IMR-90 (cell line): ENCODE data around the gene APOL2. TPM values are rescaled to one million over a fixed set of nuclear protein-coding genes. Genes with fewer than 3 reads are reported as not detected.

Experiments
- ATAC-seq: fragments of 200-7000 bp; cut with Tn5 transposase; 2 replicates; pipeline ENCODE4 v1.9.1; 2020; ENCODE audit warnings: low read depth, mild to moderate bottlenecking, moderate library complexity
- BruUV-seq: library from RNA; stranded (reverse); fragments of 400-500 nt; replicated peaks from 2 replicates; lab custom pipeline; 2021; lab: Mats Ljungman, UMichigan
- CTCF ChIA-PET: fragments of 300-600 bp; formaldehyde crosslinking; extraction: SDS; loops from one replicate; lab custom pipeline; 2021; ENCODE audit warnings: antibody characterized with exemption; lab: Yijun Ruan, JAX
- POLR2A ChIA-PET: fragments of 300-600 bp; sonication (Branson Sonifier 250); formaldehyde crosslinking; loops from one replicate; lab custom pipeline; 2022; ENCODE audit warnings: antibody characterized with exemption; ENCODE audit not compliant: unreplicated experiment; lab: Charles Lee
- DNase-seq: peaks from one replicate; pipeline ENCODE4 v3.0.0; 2013
- H2AFZ ChIP-seq: replicated peaks from 2 replicates; pipeline ENCODE3; 2013; ENCODE audit warnings: low read length, mild to moderate bottlenecking; ENCODE audit not compliant: poor library complexity
- H2AK5ac ChIP-seq: 2 replicates; pipeline ENCODE4 v1.6.1; 2013; ENCODE audit warnings: low read depth, low read length, inconsistent platforms
- H2AK9ac ChIP-seq: replicated peaks from 2 replicates; pipeline ENCODE3; 2013; ENCODE audit warnings: mild to moderate bottlenecking, low read depth, low read length, moderate library complexity; ENCODE audit not compliant: poor library complexity
- H2BK120ac ChIP-seq: 2 replicates; pipeline ENCODE4 v1.6.1; 2013; ENCODE audit warnings: low read depth, low read length, inconsistent platforms
- H2BK15ac ChIP-seq: 3 replicates; pipeline ENCODE4 v1.6.1; 2013; ENCODE audit warnings: low read depth, low read length, inconsistent platforms
- H2BK20ac ChIP-seq: 2 replicates; pipeline ENCODE4 v1.6.1; 2013; ENCODE audit warnings: low read depth, mild to moderate bottlenecking, inconsistent platforms, low read length, moderate library complexity
- H2BK5ac ChIP-seq: 2 replicates; pipeline ENCODE4 v1.6.1; 2013; ENCODE audit warnings: mild to moderate bottlenecking, low read depth, low read length, inconsistent platforms; ENCODE audit not compliant: poor library complexity, severe bottlenecking
- H3K14ac ChIP-seq: replicated peaks from 2 replicates; pipeline ENCODE4 v1.6.1; 2013; ENCODE audit warnings: low read depth, low read length, inconsistent platforms
- H3K18ac ChIP-seq: 2 replicates; pipeline ENCODE4 v1.6.1; 2013; ENCODE audit warnings: low read depth, low read length, control low read depth
- H3K23ac ChIP-seq: 2 replicates; pipeline ENCODE4 v1.6.1; 2013; ENCODE audit warnings: low read depth, low read length, inconsistent platforms
- H3K27ac ChIP-seq: 2 replicates; pipeline ENCODE4 v1.5.1; 2013; ENCODE audit warnings: mild to moderate bottlenecking, control low read depth, low read length; ENCODE audit not compliant: insufficient read depth
- H3K27me3 ChIP-seq: 2 replicates; pipeline ENCODE4 v1.6.1; 2013; ENCODE audit warnings: low read length; ENCODE audit not compliant: control insufficient read depth, insufficient read depth
- H3K36me3 ChIP-seq: 2 replicates; pipeline ENCODE4 v1.6.1; 2013; ENCODE audit warnings: low read length, mixed read lengths; ENCODE audit not compliant: control insufficient read depth, insufficient read depth
- H3K4ac ChIP-seq: 2 replicates; pipeline ENCODE4 v1.6.1; 2013; ENCODE audit warnings: low read depth, low read length, inconsistent platforms
- H3K4me1 ChIP-seq: 2 replicates; pipeline ENCODE4 v1.6.1; 2013; ENCODE audit warnings: low read length, mixed read lengths; ENCODE audit not compliant: control insufficient read depth, insufficient read depth
- H3K4me2 ChIP-seq: 2 replicates; pipeline ENCODE4 v1.6.1; 2013; ENCODE audit warnings: low read depth, mild to moderate bottlenecking, control low read depth, low read length, moderate library complexity
- H3K4me3 ChIP-seq: 2 replicates; pipeline ENCODE4 v1.5.1; 2013; ENCODE audit warnings: low read depth, mild to moderate bottlenecking, control low read depth, low read length, moderate library complexity; ENCODE audit not compliant: insufficient read depth
- H3K56ac ChIP-seq: 2 replicates; pipeline ENCODE4 v1.6.1; 2013; ENCODE audit warnings: low read length, inconsistent platforms; ENCODE audit not compliant: insufficient read depth; ENCODE audit errors: extremely low read depth
- H3K79me1 ChIP-seq, 2 experiments: 2 replicates each; pipeline ENCODE4 v1.6.1; 2013; ENCODE audit warnings: low read length in 2 of 2, inconsistent platforms in 1 of 2, low read depth in 1 of 2
- H3K9ac ChIP-seq: 2 replicates; pipeline ENCODE4 v1.6.1; 2013; ENCODE audit warnings: low read depth, low read length, control low read depth
- H3K9me1 ChIP-seq: 2 replicates; pipeline ENCODE4 v1.6.1; 2013; ENCODE audit warnings: low read length, inconsistent platforms; ENCODE audit not compliant: insufficient read depth
- H3K9me3 ChIP-seq: 2 replicates; pipeline ENCODE4 v1.6.1; 2013; ENCODE audit warnings: low read length; ENCODE audit not compliant: control insufficient read depth, insufficient read depth
- H4K20me1 ChIP-seq: 2 replicates; pipeline ENCODE4 v1.6.1; 2013; ENCODE audit warnings: low read length, inconsistent platforms; ENCODE audit not compliant: insufficient read depth
- H4K5ac ChIP-seq: 2 replicates; pipeline ENCODE4 v1.6.1; 2013; ENCODE audit warnings: mild to moderate bottlenecking, low read depth, low read length, control low read depth
- H4K8ac ChIP-seq, 2 experiments: 2 replicates each; pipeline ENCODE4 v1.6.1; 2013; ENCODE audit warnings: low read depth in 2 of 2, low read length in 2 of 2, control low read depth in 1 of 2, inconsistent platforms in 1 of 2
- H4K91ac ChIP-seq: 2 replicates; pipeline ENCODE4 v1.6.1; 2013; ENCODE audit warnings: low read depth, low read length, inconsistent platforms; ENCODE audit not compliant: insufficient read depth
- BHLHE40 ChIP-seq: fragments of 150-350 bp; IDR thresholded peaks from 2 replicates; pipeline ENCODE4 v1.6.1; 2016; ENCODE audit warnings: mild to moderate bottlenecking, low read depth, low read length
- CEBPB ChIP-seq: IDR thresholded peaks from 2 replicates; pipeline ENCODE4 v1.6.1; 2012; ENCODE audit warnings: low read depth, low read length, improper control_type of control experiment
- CHD1 ChIP-seq: IDR thresholded peaks from 2 replicates; pipeline ENCODE4 v1.6.1; 2012; ENCODE audit warnings: low read depth, low read length, improper control_type of control experiment
- CTCF ChIP-seq: conservative IDR thresholded peaks from 2 replicates; pipeline ENCODE4 v1.5.1; 2012; ENCODE audit warnings: mild to moderate bottlenecking, low read depth, low read length, improper control_type of control experiment
- ELK1 ChIP-seq: fragments of 150-350 bp; IDR thresholded peaks from 2 replicates; pipeline ENCODE4 v1.6.1; 2016; ENCODE audit warnings: low read depth, mild to moderate bottlenecking, low read length, moderate library complexity, borderline replicate concordance
- FOS ChIP-seq: fragments of 150-350 bp; IDR thresholded peaks from 2 replicates; pipeline ENCODE4 v1.6.1; 2016; ENCODE audit warnings: low read depth, low read length
- MAFK ChIP-seq: IDR thresholded peaks from 2 replicates; pipeline ENCODE4 v1.6.1; 2012; ENCODE audit warnings: low read depth, low read length, improper control_type of control experiment
- MAZ ChIP-seq: IDR thresholded peaks from 2 replicates; pipeline ENCODE4 v1.6.1; 2012; ENCODE audit warnings: low read depth, mild to moderate bottlenecking, low read length, improper control_type of control experiment, moderate library complexity, borderline replicate concordance
- MXI1 ChIP-seq: IDR thresholded peaks from 2 replicates; pipeline ENCODE4 v1.6.1; 2012; ENCODE audit warnings: low read depth, mild to moderate bottlenecking, low read length, moderate library complexity, borderline replicate concordance
- NFE2L2 ChIP-seq: fragments of 150-350 bp; IDR thresholded peaks from 2 replicates; pipeline ENCODE4 v1.6.1; 2016; ENCODE audit warnings: low read depth, mild to moderate bottlenecking, low read length
- POLR2A ChIP-seq: IDR thresholded peaks from 2 replicates; pipeline ENCODE4 v1.6.1; 2012; ENCODE audit warnings: mild to moderate bottlenecking, low read depth, low read length
- RAD21 ChIP-seq: IDR thresholded peaks from 2 replicates; pipeline ENCODE4 v1.6.1; 2012; ENCODE audit warnings: low read length, improper control_type of control experiment
- RCOR1 ChIP-seq: IDR thresholded peaks from 2 replicates; pipeline ENCODE4 v1.6.1; 2012; ENCODE audit warnings: mild to moderate bottlenecking, low read length, improper control_type of control experiment; ENCODE audit not compliant: insufficient replicate concordance
- RFX5 ChIP-seq: IDR thresholded peaks from 2 replicates; pipeline ENCODE4 v1.8.0; 2012; ENCODE audit warnings: low read depth, mild to moderate bottlenecking, low read length, moderate library complexity
- SMC3 ChIP-seq: fragments of 150-350 bp; IDR thresholded peaks from 2 replicates; pipeline ENCODE4 v1.6.1; 2016; ENCODE audit warnings: low read depth, mild to moderate bottlenecking, antibody characterized with exemption, low read length, moderate library complexity
- USF2 ChIP-seq: fragments of 150-350 bp; IDR thresholded peaks from 2 replicates; pipeline ENCODE4 v1.6.1; 2017; ENCODE audit warnings: mild to moderate bottlenecking, antibody characterized with exemption, low read length, low read depth
- WGBS, 2 experiments: methylation state at CpG; one replicate each; pipeline versions ENCODE4 v1.1.5 to v1.1.7; 2013; ENCODE audit warnings: missing lambda C conversion rate in 2 of 2; ENCODE audit not compliant: insufficient read length in 1 of 2; ENCODE audit errors: extremely low coverage in 2 of 2; 5-methylcytosine and 5-hydroxymethylcytosine counted together
- dilution Hi-C: fragments of 300-500 bp; cut with HindIII; formaldehyde crosslinking; loops from one replicate; pipeline ENCODE4 v1.14.3; 2018; ENCODE audit warnings: low sequenced_read_pairs; ENCODE audit not compliant: unreplicated experiment
- in situ Hi-C: fragments of 300-500 bp; cut with MboI; formaldehyde crosslinking; loops from 3 replicates; pipeline ENCODE4 v1.14.3; 2019; ENCODE audit warnings: low sequenced_read_pairs, inconsistent platforms, mixed read lengths
- intact Hi-C: fragments of 100-400 bp; cut with micrococcal nuclease; formaldehyde crosslinking; loops from 2 replicates; pipeline ENCODE4 v1.10.0; 2022
- polyA plus RNA-seq, 3 experiments: library from polyadenylated mRNA; depleted of rRNA; stranded (reverse); fragments of >200 nt; gene quantifications; 2 replicates each; pipeline ENCODE4 v1.2.3, GENCODE V29; 2012; ENCODE audit warnings: low replicate concordance in 1 of 3
- total RNA-seq: library from RNA; depleted of rRNA; stranded (reverse); fragments of >200 nt; gene quantifications from 2 replicates; pipeline ENCODE4 v1.2.3, GENCODE V29; 2012

The APOL2 gene
- total and polyA plus RNA-seq, 2 of the 4 experiments (the other 2 are of a cell fraction) = 13.1 to 57.5 TPM

GRCh38 chr22:36281781-36282327 is 42.5 kb upstream of the APOL2 start:
- no peak overlapping the region for H3K14ac ChIP-seq
- no peak overlapping the region for H4K91ac ChIP-seq
- H3K23ac ChIP-seq = no peak overlapping the region
- no peak overlapping the region for H2AK5ac ChIP-seq
- peaks cover 73% of the 10 kb centered on the region for H3K36me3 ChIP-seq
- in situ Hi-C loops (no loop called here), intact Hi-C loops (no loop called here), dilution Hi-C loops (no loop called here)
- H3K9me1 ChIP-seq = 0 out of 2 replicates have a peak, but pooled peaks cover 3% of the 10 kb centered on the region
- H2BK15ac ChIP-seq = no peak overlapping the region
- CTCF ChIA-PET = no interaction called here
- H4K5ac ChIP-seq = no peak overlapping the region
- TF ChIP-seq CTCF = no peak
- TF ChIP-seq CHD1 = no peak
- no peak for TF ChIP-seq NFE2L2
- no peak for TF ChIP-seq CEBPB
- no peak for TF ChIP-seq SMC3
- no peak for TF ChIP-seq MAFK
- TF ChIP-seq RCOR1 = no peak
- TF ChIP-seq RFX5 = no peak
- TF ChIP-seq MAZ = no peak
- TF ChIP-seq ELK1 = no peak
- TF ChIP-seq MXI1 = no peak
- no peak for TF ChIP-seq BHLHE40
- TF ChIP-seq POLR2A = no peak
- TF ChIP-seq RAD21 = no peak
- no peak for TF ChIP-seq FOS
- no peak for TF ChIP-seq USF2
- no peak overlapping the region for H2AFZ ChIP-seq
- H3K27ac ChIP-seq = no peak overlapping the region
- H2BK5ac ChIP-seq = no peak overlapping the region
- H3K79me1 ChIP-seq = peaks cover 31 to 60% of the 10 kb centered on the region in 2 experiments
- BruUV-seq = TSS peak; percentile 95
- no peaks in the 10 kb centered on the region for H3K9me3 ChIP-seq
- no peaks in the 10 kb centered on the region for H3K4me1 ChIP-seq
- H3K18ac ChIP-seq = no peak overlapping the region
- no peak overlapping the region for H4K8ac ChIP-seq
- no peak overlapping the region for H3K9ac ChIP-seq
- no peak for ATAC-seq
- no peaks in the 10 kb centered on the region for H3K27me3 ChIP-seq
- WGBS, 2 experiments = 65% methylated on average over 3 of the region's 14 CpGs; no CpG with 5 or more reads in 1 of the 2 experiments
- no peak overlapping the region for H2BK20ac ChIP-seq
- H3K4me3 ChIP-seq = no peak overlapping the region
- H3K4ac ChIP-seq = no peak overlapping the region
- no peak overlapping the region for H3K4me2 ChIP-seq
- H3K56ac ChIP-seq = no peak overlapping the region
- POLR2A ChIA-PET = no interaction called here
- H4K20me1 ChIP-seq = peaks cover 89% of the 10 kb centered on the region
- H2AK9ac ChIP-seq = peak overlapping the region; percentile 71
- no peak overlapping the region for H2BK120ac ChIP-seq
- DNase-seq = no peak
